ENCODE measurements around the gene SAPCD1. TPM values are rescaled to one million over a fixed set of nuclear protein-coding genes. Genes with fewer than 3 reads are reported as not detected.

Gene SAPCD1
- not detected for total RNA-seq
- long read RNA-seq: 0 reads

DNA sequence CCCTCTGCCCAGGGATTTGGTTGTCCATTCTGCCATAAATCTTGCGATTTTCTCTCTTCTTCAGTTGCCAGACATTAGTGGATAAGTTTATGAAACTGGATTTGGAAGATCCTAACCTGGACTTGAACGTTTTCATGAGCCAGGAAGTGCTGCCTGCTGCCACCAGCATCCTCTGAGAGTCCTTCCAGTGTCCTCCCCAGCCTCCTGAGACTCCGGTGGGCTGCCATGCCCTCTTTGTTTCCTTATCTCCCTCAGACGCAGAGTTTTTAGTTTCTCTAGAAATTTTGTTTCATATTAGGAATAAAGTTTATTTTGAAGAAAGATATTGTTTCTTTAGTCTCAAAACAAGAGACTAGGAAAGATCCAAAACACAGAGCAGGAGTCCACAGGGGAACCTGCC lies at the start of gene SAPCD1:
Gene SAPCD1, plus strand, starts transcription at position 301 of the 400 bp plus-strand sequence. CDS start 399 bp downstream, outside the sequence.
- H3K4me3 ChIP-seq: no peak within 1 kb of the TSS
- intact Hi-C loops (cut with micrococcal nuclease): no loop called here
- peak within 1 kb of the TSS; percentile 2 for H3K27ac ChIP-seq (replicated peaks)

DNA sequence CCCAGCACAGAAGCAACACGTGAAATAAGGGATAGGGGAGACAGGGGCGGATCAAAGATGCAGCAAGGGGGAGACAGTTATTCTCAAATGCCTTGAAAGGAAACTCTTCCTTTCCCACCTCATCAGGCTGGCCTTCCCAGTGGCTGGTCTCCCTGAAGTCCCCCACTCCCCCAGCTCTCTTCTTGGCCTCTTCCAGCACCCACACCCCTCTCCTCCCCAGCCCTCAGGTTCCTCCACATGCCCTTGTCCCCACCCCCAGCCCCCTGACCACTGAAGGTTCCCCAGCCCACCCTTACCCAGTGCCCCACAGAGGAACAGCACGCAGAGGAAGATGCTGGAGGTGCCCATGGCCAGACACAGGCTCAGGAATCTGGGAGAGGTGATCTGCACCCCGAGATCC lies 49.0 kb upstream of the SAPCD1 start:
- intact Hi-C loops (cut with micrococcal nuclease): no loop called here
- Histone ChIP-seq H3K27ac (replicated peaks) (no peak overlapping the region), H3K4me1 (no peaks in the 10 kb centered on the region), H3K9me3 (replicated peaks) (no peaks in the 10 kb centered on the region), H3K27me3 (ENCODE audit: low read depth) (peaks cover 9% of the 10 kb centered on the region), H3K4me3 (no peak overlapping the region), H3K36me3 (no peaks in the 10 kb centered on the region)
- DNase-seq: no peak
- TF ChIP-seq, protein P1, sequence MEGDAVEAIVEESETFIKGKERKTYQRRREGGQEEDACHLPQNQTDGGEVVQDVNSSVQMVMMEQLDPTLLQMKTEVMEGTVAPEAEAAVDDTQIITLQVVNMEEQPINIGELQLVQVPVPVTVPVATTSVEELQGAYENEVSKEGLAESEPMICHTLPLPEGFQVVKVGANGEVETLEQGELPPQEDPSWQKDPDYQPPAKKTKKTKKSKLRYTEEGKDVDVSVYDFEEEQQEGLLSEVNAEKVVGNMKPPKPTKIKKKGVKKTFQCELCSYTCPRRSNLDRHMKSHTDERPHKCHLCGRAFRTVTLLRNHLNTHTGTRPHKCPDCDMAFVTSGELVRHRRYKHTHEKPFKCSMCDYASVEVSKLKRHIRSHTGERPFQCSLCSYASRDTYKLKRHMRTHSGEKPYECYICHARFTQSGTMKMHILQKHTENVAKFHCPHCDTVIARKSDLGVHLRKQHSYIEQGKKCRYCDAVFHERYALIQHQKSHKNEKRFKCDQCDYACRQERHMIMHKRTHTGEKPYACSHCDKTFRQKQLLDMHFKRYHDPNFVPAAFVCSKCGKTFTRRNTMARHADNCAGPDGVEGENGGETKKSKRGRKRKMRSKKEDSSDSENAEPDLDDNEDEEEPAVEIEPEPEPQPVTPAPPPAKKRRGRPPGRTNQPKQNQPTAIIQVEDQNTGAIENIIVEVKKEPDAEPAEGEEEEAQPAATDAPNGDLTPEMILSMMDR (IDR thresholded peaks at IDR 0.05; ENCODE audit: borderline replicate concordance): no peak

More for the DNA sequence above, at the start of gene SAPCD1:
- TF ChIP-seq, protein P1 (IDR thresholded peaks at IDR 0.05; ENCODE audit: borderline replicate concordance): no peak
- no peak for DNase-seq
- Histone ChIP-seq H3K36me3 (peaks cover 5% of the 10 kb centered on the region), H3K27me3 (ENCODE audit: low read depth) (no peaks in the 10 kb centered on the region), H3K9me3 (replicated peaks) (no peaks in the 10 kb centered on the region), H3K4me1 (peaks cover 20% of the 10 kb centered on the region)

DNA sequence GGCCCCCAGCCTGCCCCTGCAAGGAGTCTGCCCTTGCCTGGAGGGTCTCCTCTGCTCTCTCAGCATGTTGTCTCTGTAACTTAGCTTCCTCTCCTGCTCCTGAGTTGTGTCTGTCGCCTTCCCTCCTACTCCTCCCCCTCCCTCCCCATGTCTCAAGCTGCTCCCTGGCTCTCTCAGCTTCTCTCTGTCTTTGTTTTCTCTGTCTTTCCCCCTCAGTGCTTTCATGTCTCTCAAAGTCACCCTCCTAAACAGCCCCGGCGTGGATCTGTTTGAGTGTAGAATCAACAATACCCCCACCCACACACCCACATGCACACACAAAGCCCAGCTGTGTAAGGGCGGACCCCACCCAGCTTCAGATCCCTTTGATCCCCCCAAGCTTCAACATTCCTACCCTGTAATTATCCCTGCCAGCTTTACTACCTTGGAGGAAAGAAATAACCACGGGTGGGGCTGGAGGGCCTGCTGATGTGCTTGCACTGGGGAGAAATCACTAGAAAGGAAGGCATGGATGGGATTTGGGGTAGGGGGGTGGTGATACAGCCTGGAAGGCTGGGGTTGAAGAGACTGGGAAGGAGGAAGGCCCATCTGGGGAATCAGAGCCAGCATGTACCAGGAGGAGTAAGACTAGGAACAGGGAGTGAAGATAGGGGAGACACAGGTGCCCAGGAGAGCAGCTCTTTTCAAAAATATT lies 48.3 kb upstream of the SAPCD1 start:
- no peaks in the 10 kb centered on the region for H3K4me1 ChIP-seq
- intact Hi-C loops (cut with micrococcal nuclease): no loop called here
- H3K27ac ChIP-seq (replicated peaks): no peak overlapping the region
- H3K9me3 ChIP-seq (replicated peaks): no peaks in the 10 kb centered on the region
- H3K27me3 ChIP-seq (ENCODE audit: low read depth): peaks cover 9% of the 10 kb centered on the region
- no peaks in the 10 kb centered on the region for H3K36me3 ChIP-seq
- TF ChIP-seq, protein P1 (IDR thresholded peaks at IDR 0.05; ENCODE audit: borderline replicate concordance): no peak
- no peak overlapping the region for H3K4me3 ChIP-seq
- no peak for DNase-seq

DNA sequence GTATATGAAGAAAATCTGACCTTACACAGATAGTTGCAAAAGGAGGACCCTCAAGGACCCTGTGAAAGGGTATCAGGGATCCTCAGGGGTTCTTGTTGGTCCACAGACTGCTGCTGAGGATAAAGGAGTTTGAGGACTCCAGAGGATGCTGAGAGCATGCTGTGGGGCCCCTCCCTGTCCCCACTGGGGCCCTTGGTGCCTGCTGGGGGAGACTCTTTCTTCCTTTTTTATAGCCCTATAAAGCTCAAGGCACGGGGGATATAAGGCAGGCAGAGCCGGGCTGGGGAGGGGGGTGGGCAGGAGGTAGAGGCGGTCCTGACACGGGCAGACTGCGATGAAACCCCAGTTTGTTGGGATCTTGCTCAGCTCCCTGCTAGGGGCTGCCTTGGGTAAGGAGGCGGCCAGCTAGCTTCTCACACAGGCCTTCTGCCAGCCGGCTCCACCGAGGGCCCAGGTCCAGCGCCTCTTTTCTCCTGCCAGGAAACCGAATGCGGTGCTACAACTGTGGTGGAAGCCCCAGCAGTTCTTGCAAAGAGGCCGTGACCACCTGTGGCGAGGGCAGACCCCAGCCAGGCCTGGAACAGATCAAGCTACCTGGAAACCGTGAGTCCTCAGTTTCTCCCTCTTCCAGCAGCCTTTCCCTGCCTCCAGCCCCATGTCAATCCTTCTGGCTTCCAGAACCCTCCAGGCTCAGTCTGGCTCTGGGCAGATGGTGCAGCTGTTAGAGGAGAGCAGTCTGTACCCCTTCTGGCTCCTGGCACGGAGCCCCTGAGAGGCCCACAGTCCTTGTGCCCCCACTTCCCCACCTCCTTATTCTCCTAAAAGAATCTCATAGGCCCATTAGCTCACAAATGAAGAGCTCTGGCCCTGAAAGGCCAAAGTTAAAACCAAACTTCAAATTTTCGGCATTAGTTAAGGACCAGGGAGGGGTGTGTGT lies 47.2 kb upstream of the SAPCD1 start, which contains the start of gene LY6G6D:
Gene LY6G6D, plus strand, starts transcription at position 327 of the 937 bp plus-strand sequence. Its CDS starts 8 bp downstream, at position 335.
- TF ChIP-seq, protein P1 (IDR thresholded peaks at IDR 0.05; ENCODE audit: borderline replicate concordance): no peak
- Histone ChIP-seq H3K4me3 (no peak within 1 kb of the TSS), H3K36me3 (no peaks in the 10 kb centered on the region), H3K9me3 (replicated peaks) (no peaks in the 10 kb centered on the region), H3K27ac (replicated peaks) (no peak within 1 kb of the TSS), H3K4me1 (no peaks in the 10 kb centered on the region), H3K27me3 (ENCODE audit: low read depth) (peaks cover 4% of the 10 kb centered on the region)
- no peak for DNase-seq
- intact Hi-C loops (cut with micrococcal nuclease): no loop called here

DNA sequence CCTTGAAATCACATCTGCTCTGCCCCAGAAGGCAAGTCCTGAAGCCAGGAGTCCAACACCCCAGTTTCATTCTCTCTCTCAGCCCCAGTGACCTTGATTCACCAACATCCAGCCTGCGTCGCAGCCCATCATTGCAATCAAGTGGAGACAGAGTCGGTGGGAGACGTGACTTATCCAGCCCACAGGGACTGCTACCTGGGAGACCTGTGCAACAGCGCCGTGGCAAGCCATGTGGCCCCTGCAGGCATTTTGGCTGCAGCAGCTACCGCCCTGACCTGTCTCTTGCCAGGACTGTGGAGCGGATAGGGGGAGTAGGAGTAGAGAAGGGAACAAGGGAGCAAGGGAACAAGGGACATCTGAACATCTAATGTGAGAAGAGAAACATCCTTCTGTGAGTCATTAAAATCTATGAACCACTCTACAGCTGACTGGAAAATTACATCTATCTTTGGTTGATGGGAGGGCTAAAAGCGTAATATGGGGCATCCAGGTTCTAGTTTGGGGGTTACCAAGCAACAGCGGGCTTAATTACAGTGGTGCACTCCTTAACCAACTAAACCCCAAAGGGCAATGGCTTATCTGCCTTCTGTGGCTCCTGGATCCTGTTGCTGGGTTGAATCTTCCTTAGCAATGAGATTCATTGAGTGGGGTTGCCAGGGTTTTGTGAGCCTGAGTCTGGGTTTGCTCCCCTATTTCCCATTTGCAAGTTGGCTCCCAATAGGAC lies 44.8 kb upstream of the SAPCD1 start:
- Histone ChIP-seq H3K27ac (replicated peaks) (no peak overlapping the region), H3K4me3 (no peak overlapping the region), H3K27me3 (ENCODE audit: low read depth) (no peaks in the 10 kb centered on the region), H3K4me1 (no peaks in the 10 kb centered on the region), H3K36me3 (no peaks in the 10 kb centered on the region), H3K9me3 (replicated peaks) (no peaks in the 10 kb centered on the region)
- no peak for DNase-seq
- TF ChIP-seq, protein P1 (IDR thresholded peaks at IDR 0.05; ENCODE audit: borderline replicate concordance): no peak
- intact Hi-C loops (cut with micrococcal nuclease): no loop called here
